ENCODE results near the gene NTN5. TPM values are rescaled to one million over a fixed set of nuclear protein-coding genes. Genes with fewer than 3 reads are reported as not detected.

Gene NTN5
- total RNA-seq, 1 donor from 2014 or later, result 0.71 TPM

DNA sequence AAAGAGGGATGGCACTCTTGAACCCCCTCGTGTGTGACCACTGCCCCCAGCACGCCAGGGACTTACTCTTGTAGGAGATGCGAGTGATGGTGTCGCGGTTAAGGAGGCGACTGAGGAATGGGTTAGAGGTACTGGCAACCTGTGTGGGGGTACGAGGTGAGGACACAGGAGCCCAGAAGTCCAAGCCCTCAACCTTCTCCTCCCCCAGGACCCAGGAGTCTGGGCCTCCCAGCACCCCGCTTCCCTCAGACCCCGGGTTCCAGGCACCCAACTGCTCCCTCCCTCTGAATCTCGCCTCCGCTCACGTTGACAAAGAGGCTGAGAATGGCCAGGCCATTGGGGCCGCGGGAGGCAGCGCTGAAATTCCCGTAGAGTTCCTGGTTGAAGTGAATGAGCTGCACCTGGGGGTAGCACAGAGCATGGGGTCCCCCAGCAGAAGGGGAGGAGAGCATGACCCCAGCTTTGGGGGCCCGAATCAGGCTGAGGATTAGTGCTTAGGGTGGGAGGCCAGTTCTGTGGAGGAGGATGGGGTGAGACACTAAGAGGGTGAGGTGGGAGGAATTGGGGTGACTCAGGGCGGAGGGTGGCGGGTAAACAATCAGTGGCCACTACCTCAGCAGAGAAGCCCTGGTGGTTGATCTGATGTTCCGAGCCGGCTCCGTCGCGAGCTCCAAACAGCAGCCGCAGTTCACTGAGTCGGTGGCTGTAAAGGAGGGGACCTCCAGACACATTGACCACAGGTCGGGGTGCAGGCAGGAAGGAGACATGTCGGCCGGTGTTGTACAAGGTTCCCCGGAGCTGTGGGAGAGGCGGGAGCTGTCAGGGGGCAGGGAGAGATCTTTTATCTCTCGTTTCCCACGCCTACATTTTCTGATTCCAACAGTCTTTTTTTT is 33.1 kb downstream of the NTN5 start:
- DNase-seq, result no peak
- POLR2A ChIA-PET, result interaction anchor here (0.7 to 4.8 kb wide), 4 partner anchors 16 to 528 kb away, joined by 4 to 67 read pairs (median 28); partner anchors contain the start of genes RPL18 and SPHK2
- CTCF ChIA-PET, result no interaction called here

DNA sequence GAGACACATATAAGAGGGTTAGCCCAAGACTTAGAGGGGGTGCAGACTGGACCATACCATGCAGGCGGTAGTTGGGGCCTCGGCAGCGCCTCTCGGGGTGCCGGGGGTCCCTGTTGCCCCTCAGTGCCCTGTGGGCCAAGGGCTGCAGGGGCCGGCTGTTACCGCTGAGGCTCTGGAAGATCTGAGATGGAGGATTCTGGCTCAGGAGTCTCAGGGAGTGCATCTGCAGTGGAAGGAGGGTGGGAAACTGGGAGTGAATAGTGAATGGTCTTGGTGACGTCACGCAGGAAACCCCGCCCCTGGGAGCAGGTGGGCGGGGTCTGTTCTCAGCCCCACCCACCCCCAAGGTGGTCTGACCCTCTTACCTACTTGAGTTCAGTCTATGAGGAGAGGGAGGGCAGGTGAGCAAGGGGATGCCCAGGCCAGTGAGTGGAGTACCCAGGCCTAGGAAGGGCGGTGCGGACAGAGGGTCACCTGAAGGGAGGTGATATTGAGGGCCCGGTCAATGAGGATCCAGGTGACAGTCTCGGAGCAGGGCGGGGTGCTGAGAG is 33.9 kb downstream of the NTN5 start:
- TF ChIP-seq, protein P1, sequence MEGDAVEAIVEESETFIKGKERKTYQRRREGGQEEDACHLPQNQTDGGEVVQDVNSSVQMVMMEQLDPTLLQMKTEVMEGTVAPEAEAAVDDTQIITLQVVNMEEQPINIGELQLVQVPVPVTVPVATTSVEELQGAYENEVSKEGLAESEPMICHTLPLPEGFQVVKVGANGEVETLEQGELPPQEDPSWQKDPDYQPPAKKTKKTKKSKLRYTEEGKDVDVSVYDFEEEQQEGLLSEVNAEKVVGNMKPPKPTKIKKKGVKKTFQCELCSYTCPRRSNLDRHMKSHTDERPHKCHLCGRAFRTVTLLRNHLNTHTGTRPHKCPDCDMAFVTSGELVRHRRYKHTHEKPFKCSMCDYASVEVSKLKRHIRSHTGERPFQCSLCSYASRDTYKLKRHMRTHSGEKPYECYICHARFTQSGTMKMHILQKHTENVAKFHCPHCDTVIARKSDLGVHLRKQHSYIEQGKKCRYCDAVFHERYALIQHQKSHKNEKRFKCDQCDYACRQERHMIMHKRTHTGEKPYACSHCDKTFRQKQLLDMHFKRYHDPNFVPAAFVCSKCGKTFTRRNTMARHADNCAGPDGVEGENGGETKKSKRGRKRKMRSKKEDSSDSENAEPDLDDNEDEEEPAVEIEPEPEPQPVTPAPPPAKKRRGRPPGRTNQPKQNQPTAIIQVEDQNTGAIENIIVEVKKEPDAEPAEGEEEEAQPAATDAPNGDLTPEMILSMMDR (IDR thresholded peaks at IDR 0.05), result no peak
- DNase-seq (no peak), ATAC-seq (ENCODE audit: low read depth) (no peak)
- Mint-ChIP-seq H3K4me1 (peaks cover 53% of the 10 kb centered on the region), H3K4me3 (peak overlapping the region; percentile 93), H3K27me3 (no peaks in the 10 kb centered on the region), H3K9me3 (no peaks in the 10 kb centered on the region), H3K27ac (peak overlapping the region; percentile 99), H3K36me3 (ENCODE audit: low read depth) (peaks cover 6% of the 10 kb centered on the region)
- CTCF ChIA-PET, result no interaction called here
- intact Hi-C loops (cut with micrococcal nuclease), result loop anchor here (1.0 to 10.0 kb wide), 10 partner anchors 7 to 1238 kb away; partner anchors contain the start of genes AKT1S1, BCAT2, C19orf73 and CA11
- POLR2A ChIA-PET, result interaction anchor here (4.8 kb wide), 2 partner anchors 15 to 19 kb away, joined by 53 to 67 read pairs; partner anchors contain the start of genes RPL18 and SPHK2

More for the DNA sequence above, 33.1 kb downstream of the NTN5 start:
- TF ChIP-seq, protein P1 (IDR thresholded peaks at IDR 0.05), result no peak
- H3K4me1 Mint-ChIP-seq, result peaks cover 50% of the 10 kb centered on the region
- intact Hi-C loops (cut with micrococcal nuclease), result loop anchor here (2.0 to 10.0 kb wide), 7 partner anchors 99 to 1237 kb away; partner anchors contain the start of genes AKT1S1, C19orf73, LIN7B and PPFIA3
- no peak for ATAC-seq (ENCODE audit: low read depth)
- peak overlapping the region; percentile 7 for H3K4me3 Mint-ChIP-seq
- H3K27me3 Mint-ChIP-seq, result no peaks in the 10 kb centered on the region
- no peaks in the 10 kb centered on the region for H3K9me3 Mint-ChIP-seq
- peaks cover 6% of the 10 kb centered on the region for H3K36me3 Mint-ChIP-seq (ENCODE audit: low read depth)
- peak overlapping the region; percentile 68 for H3K27ac Mint-ChIP-seq

DNA sequence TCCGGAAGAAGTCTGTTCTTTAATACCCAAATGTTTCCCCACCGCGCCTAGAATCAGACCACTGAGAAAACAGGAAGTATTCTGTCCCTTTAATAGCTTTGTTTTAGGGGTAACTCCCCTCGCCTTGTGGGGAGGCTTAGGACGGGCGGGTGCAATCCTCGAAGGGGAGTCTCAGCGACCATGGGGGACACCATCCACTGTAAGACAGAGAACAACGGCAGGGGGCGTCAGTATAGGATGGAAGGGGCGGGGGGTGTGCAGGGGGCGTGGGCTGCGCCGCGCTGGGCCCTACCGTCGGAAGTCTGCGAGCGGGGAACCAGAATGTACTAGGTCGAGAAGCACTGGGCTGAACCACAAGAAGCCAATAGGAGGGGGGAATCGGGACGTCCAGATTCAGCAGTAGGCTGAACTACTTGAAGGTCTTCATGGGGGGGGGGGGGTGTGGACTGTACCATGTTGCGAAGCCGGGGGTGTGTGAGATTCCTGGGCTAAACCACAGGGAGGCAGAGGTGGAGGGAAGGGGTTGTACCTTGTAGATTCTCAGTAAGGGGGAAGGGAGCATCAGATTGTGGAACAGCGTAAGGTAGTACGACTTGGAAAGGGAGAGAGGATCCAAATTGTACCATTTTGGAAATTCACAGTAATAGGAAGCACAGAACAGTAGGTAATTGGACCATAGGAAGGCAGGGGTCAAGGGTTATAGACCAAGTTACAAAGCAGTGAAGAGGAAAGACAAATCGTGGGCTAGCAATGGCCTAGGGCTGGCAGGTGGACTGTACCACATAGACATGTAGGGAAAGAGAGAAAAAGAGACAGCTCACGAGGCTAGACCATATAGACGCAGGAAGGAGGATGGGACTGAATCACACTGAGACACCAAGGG is 34.6 kb downstream of the NTN5 start:
- POLR2A ChIA-PET, result interaction anchor here (0.5 to 4.8 kb wide), 30 partner anchors 7 to 1282 kb away, joined by 3 to 67 read pairs (median 5); partner anchors contain the start of genes CA11, CARD8, EMP3 and MED25
- H3K4me1 Mint-ChIP-seq, result peaks cover 61% of the 10 kb centered on the region
- DNase-seq, result peak; percentile 66
- H3K9me3 Mint-ChIP-seq, result no peaks in the 10 kb centered on the region
- H3K36me3 Mint-ChIP-seq (ENCODE audit: low read depth), result peaks cover 9% of the 10 kb centered on the region
- peak overlapping the region; percentile 93 for H3K4me3 Mint-ChIP-seq
- CTCF ChIA-PET, result interaction anchor here (0.6 to 1.2 kb wide), 2 partner anchors 8 to 148 kb away, joined by 3 to 4 read pairs; partner anchors contain the start of gene CA11
- peak; percentile 36 for ATAC-seq (ENCODE audit: low read depth)
- intact Hi-C loops (cut with micrococcal nuclease), result loop anchor here (1.0 to 10.0 kb wide), 14 partner anchors 8 to 1239 kb away; partner anchors contain the start of genes AKT1S1, BCAT2, C19orf73 and CA11
- H3K27me3 Mint-ChIP-seq, result no peaks in the 10 kb centered on the region
- TF ChIP-seq, protein P1 (IDR thresholded peaks at IDR 0.05), result no peak
- H3K27ac Mint-ChIP-seq, result peak overlapping the region; percentile 99

DNA sequence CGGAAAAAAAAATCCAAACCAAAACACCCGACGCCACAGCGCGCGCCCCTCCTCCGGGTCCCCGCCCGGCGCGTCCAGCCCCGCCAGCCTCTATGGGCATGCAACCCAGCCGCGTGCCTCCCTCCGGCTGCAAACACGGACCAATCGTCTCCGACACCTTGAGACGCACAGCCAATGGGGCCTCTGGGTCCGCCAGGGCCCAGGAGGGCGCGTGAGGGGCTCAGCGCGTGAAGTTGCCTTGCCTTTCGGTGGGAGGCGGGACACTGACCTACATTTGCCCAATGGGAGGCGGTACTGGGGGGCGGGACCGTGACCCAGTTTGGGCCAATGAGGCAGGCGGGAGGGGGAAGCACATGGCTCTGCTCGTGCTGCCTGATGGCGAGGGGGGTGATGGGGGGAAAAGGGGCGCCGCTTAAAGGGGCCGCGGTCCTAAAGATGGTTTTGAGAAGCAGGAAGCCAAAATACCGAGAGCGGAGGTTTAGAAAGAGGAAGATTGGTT is 35.3 kb downstream of the NTN5 start:
- POLR2A ChIA-PET, result interaction anchor here (0.5 to 4.8 kb wide), 30 partner anchors 8 to 1281 kb away, joined by 3 to 67 read pairs (median 5); partner anchors contain the start of genes CA11, CARD8, EMP3 and MED25
- no peaks in the 10 kb centered on the region for H3K9me3 Mint-ChIP-seq
- intact Hi-C loops (cut with micrococcal nuclease), result loop anchor here (1.0 to 10.0 kb wide), 9 partner anchors 18 to 1175 kb away; partner anchors contain the start of genes C19orf73, FTL, FUZ and LIN7B
- H3K4me3 Mint-ChIP-seq, result peak overlapping the region; percentile 93
- peak; percentile 72 for ATAC-seq (ENCODE audit: low read depth)
- CTCF ChIA-PET, result interaction anchor here (1.2 kb wide), 1 partner anchor 8 kb away, joined by 3 read pairs; the partner anchor contains the start of gene CA11
- TF ChIP-seq, protein P1 (IDR thresholded peaks at IDR 0.05), result no peak
- peak; percentile 97 for DNase-seq
- H3K27me3 Mint-ChIP-seq, result no peaks in the 10 kb centered on the region
- H3K36me3 Mint-ChIP-seq (ENCODE audit: low read depth), result peaks cover 10% of the 10 kb centered on the region
- peak overlapping the region; percentile 99 for H3K27ac Mint-ChIP-seq
- H3K4me1 Mint-ChIP-seq, result peaks cover 67% of the 10 kb centered on the region
